Mucosa of descending colon (tissue), 3 donors: ENCODE measurements around the gene PDXP. TPM values are rescaled to one million over a fixed set of nuclear protein-coding genes. Genes with fewer than 3 reads are reported as not detected.

Source experiments
- ATAC-seq: fragments of 200-7000 bp; cut with Tn5 transposase; one replicate; pipeline ENCODE4 v1.9.1; 2020; ENCODE audit warnings: mild to moderate bottlenecking, moderate library complexity
- DNase-seq, 3 donors: peaks; one replicate each; pipeline ENCODE4 v3.0.0-alpha.2; 2020
- H3K36me3 ChIP-seq: fragments of 200-600 bp; one replicate; pipeline ENCODE4 v1.8.0; 2021; ENCODE audit warnings: low read depth, mild to moderate bottlenecking
- H3K4me1 ChIP-seq: fragments of 200-600 bp; one replicate; pipeline ENCODE4 v1.8.0; 2021; ENCODE audit warnings: low read depth, mild to moderate bottlenecking
- H3K4me3 ChIP-seq: fragments of 200-600 bp; one replicate; pipeline ENCODE4 v1.8.0; 2021; ENCODE audit warnings: mild to moderate bottlenecking
- H3K9me3 ChIP-seq: fragments of 200-600 bp; one replicate; pipeline ENCODE4 v1.8.0; 2021; ENCODE audit warnings: mild to moderate bottlenecking
- CTCF ChIP-seq: fragments of 200-600 bp; IDR thresholded peaks from one replicate; pipeline ENCODE4 v1.8.0; 2022; ENCODE audit warnings: antibody characterized with exemption, mild to moderate bottlenecking
- intact Hi-C, 2 donors: fragments of 100-400 bp; cut with DNase I in 1 of 2; cut with micrococcal nuclease in 1 of 2; formaldehyde crosslinking; loops; one replicate each; pipeline versions ENCODE4 v1.11.0 to v1.11.1; 2022; cut with DNase I, micrococcal nuclease
- total RNA-seq, 3 donors: library from RNA; stranded (reverse); fragmentation: NEBNext Ultra II Directional in 2 of 3; extraction: Animal tissue kit (Norgen Biotek cat#: 25700) in 2 of 3; gene quantifications; one replicate each; pipeline versions ENCODE4 v1.2.1 to v1.2.4, GENCODE V29; 2021 to 2023
- donor health status: DM: no; HTN: no; CAD: no; lungs with moderate emphysema.
- donor health status: DM: no; HTN: no; CAD: no.
- donor health status: DM: no; HTN: yes; CAD: no.

PDXP gene
- total RNA-seq, 3 donors from 2014 or later = 26.8 to 43.3 (median 40.6) TPM

DNA sequence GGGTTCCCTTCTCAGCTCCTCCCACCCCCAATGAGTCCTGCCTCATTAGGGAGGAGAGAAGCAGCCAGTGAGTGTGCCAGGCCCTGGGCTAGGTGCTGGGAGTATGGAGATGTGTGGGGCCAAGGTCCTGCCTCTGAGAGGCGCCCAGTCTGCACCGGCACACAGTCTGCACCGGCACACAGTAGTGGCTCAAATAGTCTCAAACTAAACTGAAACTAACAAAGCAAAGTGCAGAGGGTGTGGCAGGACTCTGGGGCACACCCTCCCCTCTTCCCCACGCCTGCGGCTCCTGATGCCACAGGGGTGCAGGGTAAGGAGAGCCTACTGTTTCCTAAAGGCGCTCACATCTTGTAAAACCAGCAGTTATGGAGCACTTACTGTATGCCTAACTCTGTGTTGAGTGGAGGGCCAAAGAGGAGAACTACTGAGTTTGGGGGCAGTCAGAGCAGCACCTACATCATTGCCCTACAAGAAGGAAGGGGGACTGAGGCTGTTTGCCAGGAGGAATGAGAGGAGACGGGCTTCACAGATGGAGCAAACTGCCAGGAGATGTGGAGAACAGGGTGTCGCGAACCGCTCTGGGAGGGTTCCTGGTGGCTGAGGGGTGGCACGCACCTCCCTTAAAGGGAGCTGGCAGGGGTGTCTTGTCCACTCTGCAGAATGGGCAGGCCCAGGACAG, 20.0 kb upstream of the PDXP start:
- DNase-seq (peak; percentile 80 to 89 (median 84)), ATAC-seq (peak; percentile 65)
- Histone ChIP-seq H3K36me3 (no peaks in the 10 kb centered on the region), H3K4me1 (peaks cover 78% of the 10 kb centered on the region), H3K9me3 (no peaks in the 10 kb centered on the region), H3K4me3 (no peak overlapping the region)
- TF ChIP-seq CTCF = no peak
- intact Hi-C loops = no loop called here

GRCh38 chr22:37639070-37639760, 19.3 kb upstream of the PDXP start, which contains the start of gene SH3BP1:
TSS of gene SH3BP1 (plus strand) at chr22:37639669. CDS start at chr22:37639788, 119 bp downstream.
- Histone ChIP-seq H3K9me3 (no peaks in the 10 kb centered on the region), H3K36me3 (no peaks in the 10 kb centered on the region), H3K4me1 (peaks cover 75% of the 10 kb centered on the region), H3K4me3 (peak within 1 kb of the TSS; percentile 65)
- ATAC-seq (peak; percentile 49), DNase-seq (peak; percentile 71 to 89 (median 88))
- intact Hi-C loops = no loop called here
- TF ChIP-seq CTCF = no peak

DNA sequence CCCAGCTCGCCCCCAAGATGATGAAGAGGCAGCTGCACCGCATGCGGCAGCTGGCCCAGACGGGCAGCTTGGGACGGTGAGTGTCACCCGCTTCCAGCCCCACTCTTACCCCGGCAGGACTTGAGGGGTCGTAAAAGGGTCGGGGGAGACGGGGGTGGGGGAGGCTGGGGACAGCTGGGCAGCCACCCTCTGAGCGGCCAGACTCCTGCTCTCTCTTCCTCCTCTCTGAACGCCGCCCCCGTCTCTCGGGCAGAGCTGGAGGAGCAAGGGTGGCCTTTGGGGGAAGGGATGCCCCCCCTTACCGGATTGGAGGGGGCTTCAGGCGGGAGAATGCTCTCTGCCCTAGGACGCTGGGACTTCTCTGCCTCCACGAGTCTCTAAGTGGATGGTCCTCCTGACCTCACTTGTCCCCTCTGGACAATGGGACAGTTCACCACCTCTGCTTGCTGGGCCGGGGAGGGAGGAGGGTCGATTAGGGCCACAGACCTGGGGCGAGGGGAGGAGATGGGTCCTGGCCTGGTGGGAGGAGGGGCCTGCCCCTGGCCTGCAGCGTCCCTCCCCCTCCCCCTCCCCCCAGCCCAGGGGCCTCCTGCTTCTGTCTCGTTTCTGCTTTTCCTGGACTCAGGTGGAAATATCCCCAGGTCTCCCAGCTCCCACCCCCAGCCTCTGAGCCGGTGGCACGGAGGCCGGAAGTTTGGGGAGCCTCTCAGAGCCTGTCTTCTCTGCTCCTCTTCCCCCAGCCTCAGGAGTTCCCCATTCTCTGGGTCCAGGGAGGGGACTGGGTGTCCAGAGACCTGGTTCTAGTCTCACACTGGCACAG, 18.5 kb upstream of the PDXP start:
- H3K36me3 ChIP-seq = no peaks in the 10 kb centered on the region
- peaks cover 67% of the 10 kb centered on the region for H3K4me1 ChIP-seq
- intact Hi-C loops = loop anchor here (5.0 to 10.0 kb wide), 3 partner anchors 42 to 155 kb away; partner anchors contain the start of gene NOL12 (in 1 of the 2)
- peak overlapping the region; percentile 65 for H3K4me3 ChIP-seq
- TF ChIP-seq CTCF = no peak
- ATAC-seq (peak; percentile 2), DNase-seq (peak in 1 of 3 donors; percentile 71)
- no peaks in the 10 kb centered on the region for H3K9me3 ChIP-seq

GRCh38 chr22:37640591-37641560, 17.6 kb upstream of the PDXP start:
- TF ChIP-seq CTCF = no peak
- H3K4me3 ChIP-seq = peak overlapping the region; percentile 65
- peak; percentile 23 for ATAC-seq
- peak in 2 of 3 donors; percentile 55 to 73 for DNase-seq
- no peaks in the 10 kb centered on the region for H3K36me3 ChIP-seq
- H3K4me1 ChIP-seq = peaks cover 60% of the 10 kb centered on the region
- H3K9me3 ChIP-seq = no peaks in the 10 kb centered on the region
- intact Hi-C loops = loop anchor here (5.0 to 10.0 kb wide), 3 partner anchors 41 to 154 kb away; partner anchors contain the start of gene NOL12 (in 1 of the 2)
